A673 (cell line): ENCODE data around the gene GLS. TPM values are rescaled to one million over a fixed set of nuclear protein-coding genes. Genes with fewer than 3 reads are reported as not detected.

Experiments used
- BruUV-seq: library from RNA; stranded (reverse); fragments of 400-500 nt; replicated peaks from 2 replicates; lab custom pipeline; 2021; lab: Mats Ljungman, UMichigan
- CTCF ChIA-PET: fragments of 300-600 bp; sonication (Branson Sonifier 250); formaldehyde crosslinking; loops from one replicate; lab custom pipeline; 2022; ENCODE audit warnings: antibody characterized with exemption; lab: Charles Lee
- POLR2A ChIA-PET: fragments of 300-600 bp; sonication (Branson Sonifier 250); formaldehyde crosslinking; loops from one replicate; lab custom pipeline; 2022; ENCODE audit warnings: antibody characterized with exemption; ENCODE audit not compliant: low non-redundant PET; lab: Charles Lee
- DNase-seq: peaks from one replicate; pipeline ENCODE4 v3.0.0-alpha.2; 2015; ENCODE audit warnings: low spot score
- H3K27ac ChIP-seq: fragments of 200-600 bp; sonication (generic); 2 replicates; pipeline ENCODE4 v1.5.1; 2016; ENCODE audit warnings: mixed run types, low read depth, mild to moderate bottlenecking, mixed read lengths, antibody characterized with exemption, low read length; ENCODE audit not compliant: poor library complexity, severe bottlenecking
- H3K27me3 ChIP-seq: fragments of 200-600 bp; sonication (generic); replicated peaks from 2 replicates; pipeline ENCODE4 v1.6.1; 2017; ENCODE audit warnings: mixed run types, low read depth, mild to moderate bottlenecking, mixed read lengths, antibody characterized with exemption, low read length; ENCODE audit not compliant: insufficient read depth, poor library complexity
- H3K36me3 ChIP-seq: fragments of 200-600 bp; sonication (generic); 2 replicates; pipeline ENCODE4 v1.6.1; 2016; ENCODE audit warnings: mixed run types, mild to moderate bottlenecking, mixed read lengths, antibody characterized with exemption, low read length; ENCODE audit not compliant: insufficient read depth, poor library complexity, severe bottlenecking
- H3K4me1 ChIP-seq: fragments of 200-600 bp; sonication (generic); 2 replicates; pipeline ENCODE4 v1.6.1; 2017; ENCODE audit warnings: mixed run types, mild to moderate bottlenecking, mixed read lengths, antibody characterized with exemption, low read length; ENCODE audit not compliant: insufficient read depth, poor library complexity, severe bottlenecking
- H3K4me3 ChIP-seq: fragments of 200-600 bp; sonication (generic); 2 replicates; pipeline ENCODE4 v1.5.1; 2016; ENCODE audit warnings: low read depth, mixed run types, mild to moderate bottlenecking, mixed read lengths, low read length; ENCODE audit not compliant: poor library complexity, severe bottlenecking
- H3K9me3 ChIP-seq: fragments of 200-600 bp; sonication (generic); 2 replicates; pipeline ENCODE4 v1.6.1; 2016; ENCODE audit warnings: mixed run types, low read depth, mild to moderate bottlenecking, mixed read lengths, antibody characterized with exemption, low read length; ENCODE audit not compliant: poor library complexity, severe bottlenecking
- EZH2 ChIP-seq: fragments of 200-600 bp; sonication (generic); IDR thresholded peaks from 2 replicates; pipeline ENCODE4 v1.6.1; 2017; ENCODE audit warnings: borderline replicate concordance, low read depth, mild to moderate bottlenecking, mixed read lengths, antibody characterized with exemption, low read length; ENCODE audit not compliant: poor library complexity, severe bottlenecking
- intact Hi-C: fragments of 100-400 bp; cut with micrococcal nuclease; formaldehyde crosslinking; loops from one replicate; pipeline ENCODE4 v1.10.0; 2022; ENCODE audit not compliant: unreplicated experiment
- total RNA-seq: library from RNA; stranded (reverse); gene quantifications from 2 replicates; pipeline ENCODE4 v1.2.3, GENCODE V29; 2021
- TF ChIP-seq, protein P1 (sequence below): fragments of 300-800, 200-600 bp; sonication (generic); conservative IDR thresholded peaks from 2 replicates; pipeline ENCODE4 v1.5.1; 2017; ENCODE audit warnings: low read depth, mild to moderate bottlenecking, antibody characterized with exemption, low read length, moderate library complexity, mixed read lengths

The GLS gene
- total RNA-seq, 1 experiment from 2014 or later = 116 TPM

DNA sequence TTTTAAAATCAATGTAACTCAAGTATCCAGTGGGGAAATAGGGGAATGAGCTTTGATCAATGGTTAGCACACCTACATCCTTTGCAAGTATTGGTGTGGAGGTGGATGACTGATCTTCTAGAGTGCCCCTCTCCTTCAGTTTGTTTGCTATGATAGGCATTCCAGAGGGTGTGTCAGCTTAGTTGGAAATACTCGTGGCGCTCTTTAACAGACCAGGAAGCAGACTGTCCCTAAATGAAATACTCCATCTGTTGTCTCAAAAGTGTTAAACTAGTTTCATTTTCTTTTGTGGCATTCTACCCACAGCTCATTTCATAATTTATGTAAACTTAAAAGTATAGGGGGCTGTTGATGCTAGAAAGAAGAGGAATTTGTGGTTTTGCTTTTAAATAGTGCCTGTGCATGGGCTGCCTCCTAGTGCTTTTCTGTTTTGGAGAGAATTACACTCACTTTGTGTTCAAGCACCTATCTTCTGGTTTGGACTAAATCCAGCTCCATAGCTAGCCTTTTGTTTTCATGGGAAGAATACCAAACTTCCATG, 67.2 kb downstream of the GLS start:
- peak; percentile 35 for DNase-seq
- TF ChIP-seq, protein P1, sequence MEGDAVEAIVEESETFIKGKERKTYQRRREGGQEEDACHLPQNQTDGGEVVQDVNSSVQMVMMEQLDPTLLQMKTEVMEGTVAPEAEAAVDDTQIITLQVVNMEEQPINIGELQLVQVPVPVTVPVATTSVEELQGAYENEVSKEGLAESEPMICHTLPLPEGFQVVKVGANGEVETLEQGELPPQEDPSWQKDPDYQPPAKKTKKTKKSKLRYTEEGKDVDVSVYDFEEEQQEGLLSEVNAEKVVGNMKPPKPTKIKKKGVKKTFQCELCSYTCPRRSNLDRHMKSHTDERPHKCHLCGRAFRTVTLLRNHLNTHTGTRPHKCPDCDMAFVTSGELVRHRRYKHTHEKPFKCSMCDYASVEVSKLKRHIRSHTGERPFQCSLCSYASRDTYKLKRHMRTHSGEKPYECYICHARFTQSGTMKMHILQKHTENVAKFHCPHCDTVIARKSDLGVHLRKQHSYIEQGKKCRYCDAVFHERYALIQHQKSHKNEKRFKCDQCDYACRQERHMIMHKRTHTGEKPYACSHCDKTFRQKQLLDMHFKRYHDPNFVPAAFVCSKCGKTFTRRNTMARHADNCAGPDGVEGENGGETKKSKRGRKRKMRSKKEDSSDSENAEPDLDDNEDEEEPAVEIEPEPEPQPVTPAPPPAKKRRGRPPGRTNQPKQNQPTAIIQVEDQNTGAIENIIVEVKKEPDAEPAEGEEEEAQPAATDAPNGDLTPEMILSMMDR = peak; percentile 29; the same call in 1 of the 2 replicates
- no peak for TF ChIP-seq EZH2
- Histone ChIP-seq H3K27me3 (no peaks in the 10 kb centered on the region), H3K4me1 (peaks cover 11% of the 10 kb centered on the region), H3K27ac (no peak overlapping the region), H3K4me3 (no peak overlapping the region), H3K9me3 (no peaks in the 10 kb centered on the region), H3K36me3 (no peaks in the 10 kb centered on the region)
- intact Hi-C loops = no loop called here
- no TSS peak for BruUV-seq
- ChIA-PET CTCF (interaction anchor here (0.5 to 0.9 kb wide), 2 partner anchors 97 to 134 kb away, joined by 3 to 4 read pairs; no protein-coding TSS in a partner anchor), POLR2A (no interaction called here)

GRCh38 chr2:190948671-190949070, 68.0 kb downstream of the GLS start:
- Histone ChIP-seq H3K27me3 (no peaks in the 10 kb centered on the region), H3K9me3 (no peaks in the 10 kb centered on the region), H3K4me3 (no peak overlapping the region), H3K27ac (no peak overlapping the region), H3K36me3 (no peaks in the 10 kb centered on the region), H3K4me1 (peaks cover 11% of the 10 kb centered on the region)
- no peak for DNase-seq
- POLR2A ChIA-PET = no interaction called here
- CTCF ChIA-PET = no interaction called here
- TF ChIP-seq, protein P1 = no peak
- TF ChIP-seq EZH2 = no peak
- BruUV-seq = no TSS peak
- intact Hi-C loops = no loop called here

GRCh38 chr2:190950566-190950991, 70.0 kb downstream of the GLS start:
- Histone ChIP-seq H3K27ac (no peak overlapping the region), H3K36me3 (no peaks in the 10 kb centered on the region), H3K9me3 (no peaks in the 10 kb centered on the region), H3K4me1 (peaks cover 11% of the 10 kb centered on the region), H3K27me3 (no peaks in the 10 kb centered on the region), H3K4me3 (no peak overlapping the region)
- ChIA-PET POLR2A (no interaction called here), CTCF (no interaction called here)
- intact Hi-C loops = loop anchor here (5.0 kb wide), 1 partner anchor 168 kb away; no protein-coding TSS in a partner anchor
- DNase-seq = no peak
- TF ChIP-seq, protein P1 = no peak
- TF ChIP-seq EZH2 = no peak
- BruUV-seq = no TSS peak
